Ramos (cell line): ENCODE data around the gene TOX3.

Experiments used
- in situ Hi-C: fragments of 300-500 bp; cut with MboI; formaldehyde crosslinking; loops from one replicate; pipeline ENCODE4 v1.14.3; 2022; ENCODE audit warnings: low sequenced_read_pairs; ENCODE audit not compliant: unreplicated experiment

TOX3 gene

GRCh38 chr16:52460639-52461178 lies 86.2 kb downstream of the TOX3 start:
- in situ Hi-C loops = no loop called here

GRCh38 chr16:52456368-52456767 lies 90.6 kb downstream of the TOX3 start:
- in situ Hi-C loops = no loop called here

- in situ Hi-C loops = no loop called here
Measured at GRCh38 chr16:52455549-52456277, 91.2 kb downstream of the TOX3 start.

- in situ Hi-C loops = no loop called here
Measured at GRCh38 chr16:52453644-52454043, 93.3 kb downstream of the TOX3 start.

GRCh38 chr16:52451971-52452421 lies 94.9 kb downstream of the TOX3 start:
- in situ Hi-C loops = no loop called here

GRCh38 chr16:52450916-52451315 lies 96.0 kb downstream of the TOX3 start:
- in situ Hi-C loops = no loop called here

GRCh38 chr16:52450241-52450640 lies 96.7 kb downstream of the TOX3 start:
- in situ Hi-C loops = no loop called here

- in situ Hi-C loops = no loop called here
Measured at GRCh38 chr16:52446080-52446479, 100.9 kb downstream of the TOX3 start.

GRCh38 chr16:52441886-52442285 lies 105.1 kb downstream of the TOX3 start:
- in situ Hi-C loops = no loop called here

GRCh38 chr16:52440248-52440647 lies 106.7 kb downstream of the TOX3 start:
- in situ Hi-C loops = no loop called here

GRCh38 chr16:52439750-52440149 lies 107.2 kb downstream of the TOX3 start:
- in situ Hi-C loops = no loop called here

GRCh38 chr16:52439171-52439701 lies 107.7 kb downstream of the TOX3 start:
- in situ Hi-C loops = no loop called here

GRCh38 chr16:52437277-52437670 lies 109.7 kb downstream of the TOX3 start:
- in situ Hi-C loops = no loop called here

GRCh38 chr16:52436339-52437276 lies 110.3 kb downstream of the TOX3 start:
- in situ Hi-C loops = no loop called here

GRCh38 chr16:52434224-52434623 lies 112.7 kb downstream of the TOX3 start:
- in situ Hi-C loops = no loop called here

GRCh38 chr16:52433643-52434042 lies 113.3 kb downstream of the TOX3 start:
- in situ Hi-C loops = no loop called here

- in situ Hi-C loops = no loop called here
Measured at GRCh38 chr16:52424591-52424990, 122.4 kb downstream of the TOX3 start.

GRCh38 chr16:52422307-52422706 lies 124.6 kb downstream of the TOX3 start:
- in situ Hi-C loops = no loop called here

- in situ Hi-C loops = no loop called here
Measured at GRCh38 chr16:52418201-52418600, 128.7 kb downstream of the TOX3 start.

- in situ Hi-C loops = no loop called here
Measured at GRCh38 chr16:52416888-52417287, 130.1 kb downstream of the TOX3 start.

- in situ Hi-C loops = no loop called here
Measured at GRCh38 chr16:52411011-52411410, 135.9 kb downstream of the TOX3 start.
